Activated CD4-positive, alpha-beta T cell treated with anti-CD3 and anti-CD28 coated beads, Interleukin-2, Interleukin-4, amounts not matched to agents 100 ng/mL and 50 ng/mL, durations not matched to agents 16 hours and 8 hours (primary cell): Measurements from ENCODE around the gene CCDC121.

Experiments used
- DNase-seq: peaks from one replicate; pipeline ENCODE4 v3.0.0-alpha.2; 2020; ENCODE audit warnings: low spot score

CCDC121 gene

DNA sequence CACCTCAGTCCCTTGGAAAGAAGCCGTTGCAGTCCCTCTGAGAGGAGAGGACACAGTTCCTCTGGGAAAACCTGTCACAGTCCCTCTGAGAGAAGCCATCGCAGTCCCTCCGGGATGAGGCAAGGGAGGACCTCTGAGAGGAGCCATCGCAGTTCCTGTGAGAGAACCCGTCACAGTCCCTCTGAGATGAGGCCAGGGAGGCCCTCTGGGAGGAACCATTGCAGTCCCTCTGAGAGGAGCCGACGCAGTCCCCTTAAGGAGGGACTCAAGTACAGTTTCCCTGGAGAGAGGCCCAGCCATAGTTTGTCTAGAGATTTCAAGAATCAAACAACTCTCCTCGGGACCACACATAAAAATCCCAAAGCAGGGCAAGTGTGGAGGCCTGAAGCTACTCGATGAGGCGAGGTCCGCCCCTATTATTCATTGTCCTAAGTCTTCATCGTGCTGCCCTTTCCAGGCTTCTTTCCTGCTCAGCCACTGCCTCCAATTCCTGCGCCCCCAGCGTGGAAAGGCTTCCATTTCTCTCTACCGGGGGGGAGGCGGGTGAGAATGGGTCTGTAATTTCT lies 46.6 kb downstream of the CCDC121 start:
- no peak for DNase-seq

- DNase-seq, result no peak
Observed at GRCh38 chr2:27581417-27582128, 47.2 kb downstream of the CCDC121 start.
